Endothelial cell of umbilical vein (primary cell): ENCODE measurements around the gene CFAP210. TPM values are rescaled to one million over a fixed set of nuclear protein-coding genes. Genes with fewer than 3 reads are reported as not detected.

ENCODE experiments used
- BruUV-seq: library from RNA; stranded (reverse); fragments of 400-500 nt; replicated peaks from 2 replicates; lab custom pipeline; 2021; lab: Mats Ljungman, UMichigan
- CTCF ChIA-PET: fragments of 300-600, 350-600 bp; sonication (Branson Sonifier 250); formaldehyde crosslinking; loops from one replicate; lab custom pipeline; 2021; ENCODE audit warnings: antibody characterized with exemption, inconsistent platforms; lab: Charles Lee
- POLR2A ChIA-PET: fragments of 300-600, 350-600 bp; sonication (Branson Sonifier 250); formaldehyde crosslinking; loops from one replicate; lab custom pipeline; 2021; ENCODE audit warnings: antibody characterized with exemption, inconsistent platforms; lab: Charles Lee
- DNase-seq: peaks from one replicate; pipeline ENCODE4 v3.0.0-alpha.2; 2011; ENCODE audit warnings: low read depth, low spot score
- FAIRE-seq: peaks from 2 replicates; lab custom pipeline; 2011; peaks lifted over from hg19 to GRCh38; lab: Jason Lieb, UNC
- H2AFZ ChIP-seq: 2 replicates; pipeline ENCODE4 v1.6.0; 2012; ENCODE audit warnings: low read depth, low read length, control low read depth, inconsistent platforms
- H3K27ac ChIP-seq: 2 replicates; pipeline ENCODE4 v1.5.1; 2011; ENCODE audit warnings: low read depth, mild to moderate bottlenecking, control low read depth, low read length, moderate library complexity; ENCODE audit not compliant: insufficient read depth
- H3K27me3 ChIP-seq, 2 experiments: 2 replicates each; pipeline versions ENCODE4 v1.6.0 to v1.6.1; 2011; ENCODE audit warnings: low read length in 2 of 2, mixed read lengths in 1 of 2; ENCODE audit not compliant: control insufficient read depth in 2 of 2, insufficient read depth in 2 of 2
- H3K36me3 ChIP-seq, 2 experiments: 2 replicates in 1 of 2; 3 replicates in 1 of 2; pipeline ENCODE4 v1.5.1; 2011; ENCODE audit warnings: low read length in 2 of 2, mild to moderate bottlenecking in 1 of 2, moderate library complexity in 1 of 2; ENCODE audit not compliant: control insufficient read depth in 2 of 2, insufficient read depth in 2 of 2; ENCODE audit errors: extremely low read depth in 1 of 2
- H3K4me1 ChIP-seq: 3 replicates; pipeline ENCODE4 v1.5.1; 2011; ENCODE audit warnings: mild to moderate bottlenecking, low read length; ENCODE audit not compliant: control insufficient read depth, insufficient read depth; ENCODE audit errors: extremely low read depth
- H3K4me2 ChIP-seq: 2 replicates; pipeline ENCODE4 v1.6.1; 2011; ENCODE audit warnings: low read length, control low read depth, mixed read lengths; ENCODE audit not compliant: insufficient read depth
- H3K4me3 ChIP-seq, 3 experiments: fragments of 200-600 bp in 1 of 3; sonication (generic), shearing (Covaris generic) in 1 of 3; replicated peaks in 1 of 3; 2 replicates each; pipeline ENCODE4 v1.5.1; 2011 to 2016; ENCODE audit warnings: control low read depth in 3 of 3, low read length in 3 of 3, mild to moderate bottlenecking in 2 of 3, inconsistent platforms in 1 of 3, low read depth in 1 of 3, moderate library complexity in 1 of 3; ENCODE audit not compliant: insufficient read depth in 1 of 3
- H3K79me2 ChIP-seq: 2 replicates; pipeline ENCODE4 v1.6.0; 2012; ENCODE audit warnings: low read length, inconsistent platforms; ENCODE audit not compliant: control insufficient read depth, insufficient read depth
- H3K9ac ChIP-seq: replicated peaks from 2 replicates; pipeline ENCODE3; 2011; ENCODE audit warnings: low read length, control low read depth; ENCODE audit not compliant: insufficient read depth; ENCODE audit errors: extremely low read depth
- H3K9me1 ChIP-seq: replicated peaks from 3 replicates; pipeline ENCODE4 v1.6.0; 2011; ENCODE audit warnings: mild to moderate bottlenecking, low read length; ENCODE audit not compliant: control insufficient read depth, insufficient read depth; ENCODE audit errors: extremely low read depth
- H3K9me3 ChIP-seq: replicated peaks from 2 replicates; pipeline ENCODE4 v1.5.1; 2012; ENCODE audit warnings: low read length, inconsistent platforms; ENCODE audit not compliant: control insufficient read depth, insufficient read depth
- H4K20me1 ChIP-seq: replicated peaks from 2 replicates; pipeline ENCODE3; 2011; ENCODE audit warnings: mild to moderate bottlenecking, low read length; ENCODE audit not compliant: control insufficient read depth, insufficient read depth; ENCODE audit errors: extremely low read depth
- EZH2 ChIP-seq: IDR thresholded peaks from 2 replicates; pipeline ENCODE4 v1.6.1; 2012; ENCODE audit warnings: borderline replicate concordance, low read depth, mild to moderate bottlenecking, moderate library complexity, low read length, inconsistent platforms; ENCODE audit not compliant: severe bottlenecking
- FOS ChIP-seq: IDR thresholded peaks from 2 replicates; pipeline ENCODE4 v1.6.1; 2011; ENCODE audit warnings: mild to moderate bottlenecking, low read length, moderate library complexity, borderline replicate concordance; ENCODE audit not compliant: insufficient read depth
- GATA2 ChIP-seq: IDR thresholded peaks from 2 replicates; pipeline ENCODE4 v1.7.0; 2011; ENCODE audit warnings: low read depth, mild to moderate bottlenecking, moderate library complexity, mixed read lengths, low read length; ENCODE audit not compliant: insufficient read length, insufficient read depth
- JUN ChIP-seq: IDR thresholded peaks from 2 replicates; pipeline ENCODE4 v1.6.1; 2011; ENCODE audit warnings: borderline replicate concordance, low read depth; ENCODE audit not compliant: insufficient read length, insufficient read depth
- MYC ChIP-seq: IDR thresholded peaks from one replicate; pipeline ENCODE4 v1.6.1; 2011; ENCODE audit warnings: mild to moderate bottlenecking, low read depth, low read length
- POLR2A ChIP-seq: IDR thresholded peaks from 2 replicates; pipeline ENCODE4 v1.6.1; 2012; ENCODE audit warnings: low read depth, mild to moderate bottlenecking, control low read depth, low read length
- POLR2AphosphoS5 ChIP-seq: IDR thresholded peaks from 2 replicates; pipeline ENCODE4 v1.6.1; 2012; ENCODE audit warnings: low read depth, mild to moderate bottlenecking, control low read depth, low read length, moderate library complexity; ENCODE audit not compliant: insufficient read depth
- dilution Hi-C: fragments of 300-500 bp; cut with MboI; formaldehyde crosslinking; loops from one replicate; pipeline ENCODE4 v1.15.0; 2019; ENCODE audit warnings: low sequenced_read_pairs; ENCODE audit not compliant: extremely low pct_ligation_motif_present
- intact Hi-C: fragments of 100-400 bp; cut with micrococcal nuclease; formaldehyde crosslinking; loops from one replicate; pipeline ENCODE4 v1.10.0; 2022
- polyA plus RNA-seq, 4 experiments: library from polyadenylated mRNA; depleted of rRNA in 3 of 4; stranded (reverse) in 3 of 4; unstranded in 1 of 4; fragments of >200 nt; gene quantifications; 2 replicates each; pipeline versions ENCODE4 v1.2.1 to v1.2.3, GENCODE V29; 2011 to 2012; ENCODE audit warnings: missing spikeins in 1 of 4
- total RNA-seq: library from RNA; stranded (reverse); gene quantifications from 2 replicates; pipeline ENCODE4 v1.2.3, GENCODE V29; 2021
- TF ChIP-seq, protein P1 (sequence below): IDR thresholded peaks from 2 replicates; pipeline ENCODE4 v1.6.1; 2011; ENCODE audit not compliant: insufficient read depth, insufficient read length
- TF ChIP-seq, protein P2 (sequence below), 2 donors: IDR thresholded peaks; 1 replicate in 1 of 2; 2 replicates in 1 of 2; pipeline ENCODE4 v1.5.1; 2011; ENCODE audit warnings: low read length in 2 of 2, mild to moderate bottlenecking in 2 of 2, moderate library complexity in 2 of 2, control low read depth in 1 of 2, inconsistent platforms in 1 of 2, low read depth in 1 of 2; ENCODE audit not compliant: insufficient read depth in 1 of 2; ENCODE audit errors: extremely low read depth in 1 of 2

Gene CFAP210
- total and polyA plus RNA-seq, 2 donors (not counting 3 experiments of a cell fraction or from before 2014, with no cell fraction given): not detected

DNA sequence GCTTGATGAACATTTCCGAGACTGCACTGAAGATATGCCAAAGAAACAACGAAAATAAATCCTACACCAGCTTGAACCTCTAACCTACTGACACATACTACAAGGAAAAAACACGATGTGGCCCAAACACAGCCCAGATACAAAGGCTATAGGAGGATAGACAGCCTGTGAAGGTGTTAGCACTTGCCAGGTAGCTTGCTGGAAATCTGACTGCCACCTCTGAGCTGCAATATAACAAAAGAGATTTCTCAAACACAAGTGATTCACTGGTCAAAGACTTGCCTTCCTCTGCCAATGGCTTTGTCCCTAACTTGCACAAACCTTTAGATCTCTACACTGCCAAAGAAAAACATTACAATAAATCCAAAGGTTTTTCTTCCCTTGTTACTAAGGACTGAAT, 21.1 kb downstream of the CFAP210 start:
- Histone ChIP-seq H3K4me2 (no peak overlapping the region), H3K4me3 (no peak overlapping the region), H4K20me1 (no peaks in the 10 kb centered on the region), H3K9ac (no peak overlapping the region), H2AFZ (no peak overlapping the region), H3K27ac (no peak overlapping the region), H3K4me1 (no peaks in the 10 kb centered on the region), H3K9me1 (no peaks in the 10 kb centered on the region), H3K27me3 (peaks cover under 1 to 1% of the 10 kb centered on the region in 2 experiments), H3K9me3 (no peaks in the 10 kb centered on the region), H3K36me3 (no peaks in the 10 kb centered on the region), H3K79me2 (no peaks in the 10 kb centered on the region)
- dilution Hi-C loops (no loop called here), intact Hi-C loops (no loop called here)
- no TSS peak for BruUV-seq
- no peak for DNase-seq
- TF ChIP-seq EZH2 (no peak), POLR2AphosphoS5 (no peak), JUN (no peak), GATA2 (no peak), FOS (no peak), MYC (no peak), POLR2A (no peak)
- TF ChIP-seq, protein P1, sequence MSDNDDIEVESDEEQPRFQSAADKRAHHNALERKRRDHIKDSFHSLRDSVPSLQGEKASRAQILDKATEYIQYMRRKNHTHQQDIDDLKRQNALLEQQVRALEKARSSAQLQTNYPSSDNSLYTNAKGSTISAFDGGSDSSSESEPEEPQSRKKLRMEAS: no peak
- TF ChIP-seq, protein P2, sequence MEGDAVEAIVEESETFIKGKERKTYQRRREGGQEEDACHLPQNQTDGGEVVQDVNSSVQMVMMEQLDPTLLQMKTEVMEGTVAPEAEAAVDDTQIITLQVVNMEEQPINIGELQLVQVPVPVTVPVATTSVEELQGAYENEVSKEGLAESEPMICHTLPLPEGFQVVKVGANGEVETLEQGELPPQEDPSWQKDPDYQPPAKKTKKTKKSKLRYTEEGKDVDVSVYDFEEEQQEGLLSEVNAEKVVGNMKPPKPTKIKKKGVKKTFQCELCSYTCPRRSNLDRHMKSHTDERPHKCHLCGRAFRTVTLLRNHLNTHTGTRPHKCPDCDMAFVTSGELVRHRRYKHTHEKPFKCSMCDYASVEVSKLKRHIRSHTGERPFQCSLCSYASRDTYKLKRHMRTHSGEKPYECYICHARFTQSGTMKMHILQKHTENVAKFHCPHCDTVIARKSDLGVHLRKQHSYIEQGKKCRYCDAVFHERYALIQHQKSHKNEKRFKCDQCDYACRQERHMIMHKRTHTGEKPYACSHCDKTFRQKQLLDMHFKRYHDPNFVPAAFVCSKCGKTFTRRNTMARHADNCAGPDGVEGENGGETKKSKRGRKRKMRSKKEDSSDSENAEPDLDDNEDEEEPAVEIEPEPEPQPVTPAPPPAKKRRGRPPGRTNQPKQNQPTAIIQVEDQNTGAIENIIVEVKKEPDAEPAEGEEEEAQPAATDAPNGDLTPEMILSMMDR (IDR thresholded peaks at IDR 0.05; ENCODE audit: extremely low read depth in 1 of 2, insufficient read depth in 1 of 2, low read depth in 1 of 2, low read length in 2 of 2): no peak
- CTCF ChIA-PET: interaction anchor here (1.3 kb wide), 1 partner anchor 9 kb away, joined by 3 read pairs; no protein-coding TSS in a partner anchor
- POLR2A ChIA-PET: no interaction called here
- no peak for FAIRE-seq
